HEK293T (cell line): ENCODE data around the gene LRRN3.

Experiments used
- CTCF ChIA-PET: fragments of 350-600 bp; formaldehyde crosslinking; extraction: SDS; loops from one replicate; lab custom pipeline; 2021; ENCODE audit warnings: antibody characterized with exemption, inconsistent platforms; lab: Yijun Ruan, JAX
- POLR2A ChIA-PET: fragments of 350-600 bp; formaldehyde crosslinking; extraction: SDS; loops from one replicate; lab custom pipeline; 2020; ENCODE audit warnings: antibody characterized with exemption, inconsistent platforms; lab: Yijun Ruan, JAX
- DNase-seq: peaks from one replicate; pipeline ENCODE4 v3.0.0; 2012; ENCODE audit warnings: mixed read lengths; ENCODE audit errors: extremely low spot score
- ARNT ChIP-seq: fragments of 450-650 bp; IDR thresholded peaks from 2 replicates; pipeline ENCODE4 v1.6.1; 2017; ENCODE audit warnings: mild to moderate bottlenecking
- BHLHE40 ChIP-seq: fragments of 450-650 bp; IDR thresholded peaks from 2 replicates; pipeline ENCODE4 v1.6.1; 2016; ENCODE audit warnings: mild to moderate bottlenecking, moderate library complexity, borderline replicate concordance
- CTBP1 ChIP-seq: fragments of 450-650 bp; IDR thresholded peaks from 2 replicates; pipeline ENCODE4 v1.6.1; 2016; ENCODE audit warnings: borderline replicate concordance
- ELF4 ChIP-seq: fragments of 450-650 bp; IDR thresholded peaks from 2 replicates; pipeline ENCODE4 v1.6.1; 2017; ENCODE audit warnings: antibody characterized with exemption
- FOXA1 ChIP-seq: fragments of 450-650 bp; IDR thresholded peaks from 2 replicates; pipeline ENCODE4 v1.6.1; 2016; ENCODE audit warnings: mild to moderate bottlenecking
- FOXK2 ChIP-seq: fragments of 450-650 bp; IDR thresholded peaks from 2 replicates; pipeline ENCODE4 v1.6.1; 2016; ENCODE audit warnings: mild to moderate bottlenecking
- FOXM1 ChIP-seq: fragments of 450-650 bp; IDR thresholded peaks from 2 replicates; pipeline ENCODE4 v1.6.1; 2017; ENCODE audit warnings: mild to moderate bottlenecking, borderline replicate concordance
- HDGF ChIP-seq: fragments of 450-650 bp; IDR thresholded peaks from 2 replicates; pipeline ENCODE4 v1.6.1; 2017; ENCODE audit warnings: antibody characterized with exemption, borderline replicate concordance
- L3MBTL2 ChIP-seq: fragments of 450-650 bp; conservative IDR thresholded peaks from 2 replicates; pipeline ENCODE4 v1.6.1; 2016; ENCODE audit warnings: mild to moderate bottlenecking
- LEF1 ChIP-seq: fragments of 450-650 bp; IDR thresholded peaks from 2 replicates; pipeline ENCODE4 v1.6.1; 2017; ENCODE audit warnings: mild to moderate bottlenecking, borderline replicate concordance
- NFRKB ChIP-seq: fragments of 450-650 bp; IDR thresholded peaks from 2 replicates; pipeline ENCODE4 v1.6.1; 2016; ENCODE audit warnings: mild to moderate bottlenecking, moderate library complexity
- PKNOX1 ChIP-seq: fragments of 450-650 bp; IDR thresholded peaks from 2 replicates; pipeline ENCODE4 v1.6.1; 2016
- SP1 ChIP-seq: fragments of 450-650 bp; IDR thresholded peaks from 2 replicates; pipeline ENCODE4 v1.6.1; 2017
- SUZ12 ChIP-seq: fragments of 450-650 bp; IDR thresholded peaks from 2 replicates; pipeline ENCODE4 v1.6.1; 2016; ENCODE audit warnings: mild to moderate bottlenecking
- TARDBP ChIP-seq: fragments of 450-650 bp; IDR thresholded peaks from 2 replicates; pipeline ENCODE4 v1.6.1; 2016
- ZNF384 ChIP-seq: fragments of 450-650 bp; IDR thresholded peaks from 2 replicates; pipeline ENCODE4 v1.6.1; 2016

The LRRN3 gene

GRCh38 chr7:111140091-111140865 lies 49.4 kb downstream of the LRRN3 start:
- DNase-seq = no peak
- ChIA-PET CTCF (interaction anchor here (0.6 kb wide), 1 partner anchor 9 kb away, joined by 3 read pairs; no protein-coding TSS in a partner anchor), POLR2A (no interaction called here)
- TF ChIP-seq BHLHE40 = no peak
- TF ChIP-seq SP1 = no peak
- TF ChIP-seq PKNOX1 = no peak
- no peak for TF ChIP-seq NFRKB
- TF ChIP-seq ARNT = no peak
- TF ChIP-seq HDGF = no peak
- TF ChIP-seq FOXA1 = no peak

GRCh38 chr7:111145472-111145871 lies 54.5 kb downstream of the LRRN3 start:
- POLR2A ChIA-PET = no interaction called here
- TF ChIP-seq HDGF (no peak), BHLHE40 (no peak), FOXA1 (no peak), ARNT (no peak), FOXK2 (no peak), ELF4 (no peak), FOXM1 (no peak), ZNF384 (no peak), SP1 (no peak), NFRKB (no peak)
- no peak for DNase-seq
- CTCF ChIA-PET = no interaction called here

GRCh38 chr7:111146136-111146535 lies 55.2 kb downstream of the LRRN3 start:
- no peak for DNase-seq
- ChIA-PET CTCF (no interaction called here), POLR2A (no interaction called here)
- TF ChIP-seq FOXK2 (no peak), SUZ12 (no peak), PKNOX1 (no peak), ZNF384 (no peak), ELF4 (no peak), HDGF (no peak), NFRKB (no peak), BHLHE40 (no peak), FOXA1 (no peak), SP1 (no peak), CTBP1 (no peak), LEF1 (no peak), TARDBP (no peak)

- TF ChIP-seq L3MBTL2 (no peak), FOXK2 (no peak), FOXA1 (no peak), TARDBP (no peak)
- no peak for DNase-seq
- POLR2A ChIA-PET = no interaction called here
- CTCF ChIA-PET = no interaction called here
Observed at GRCh38 chr7:111147708-111148533, 57.0 kb downstream of the LRRN3 start.

- no peak for DNase-seq
- CTCF ChIA-PET = no interaction called here
- no peak for TF ChIP-seq TARDBP
- no peak for TF ChIP-seq FOXM1
- TF ChIP-seq PKNOX1 = no peak
- TF ChIP-seq NFRKB = no peak
- no peak for TF ChIP-seq L3MBTL2
- no peak for TF ChIP-seq FOXA1
- no peak for TF ChIP-seq SUZ12
- no peak for TF ChIP-seq SP1
- TF ChIP-seq BHLHE40 = no peak
- TF ChIP-seq CTBP1 = no peak
- no peak for TF ChIP-seq HDGF
- no peak for TF ChIP-seq LEF1
- TF ChIP-seq ELF4 = no peak
- POLR2A ChIA-PET = no interaction called here
Observed at GRCh38 chr7:111150709-111151108, 59.8 kb downstream of the LRRN3 start.

- TF ChIP-seq L3MBTL2 = no peak
- no peak for TF ChIP-seq TARDBP
- no peak for TF ChIP-seq HDGF
- no peak for TF ChIP-seq PKNOX1
- no peak for TF ChIP-seq ZNF384
- no peak for TF ChIP-seq ELF4
- no peak for TF ChIP-seq NFRKB
- TF ChIP-seq ARNT = no peak
- TF ChIP-seq SP1 = no peak
- no peak for TF ChIP-seq FOXA1
- TF ChIP-seq FOXK2 = no peak
- TF ChIP-seq BHLHE40 = no peak
- no peak for TF ChIP-seq LEF1
- ChIA-PET CTCF (interaction anchor here (0.7 kb wide), 1 partner anchor 36 kb away, joined by 3 read pairs; no protein-coding TSS in a partner anchor), POLR2A (no interaction called here)
- DNase-seq = no peak
Observed at GRCh38 chr7:111159426-111159825, 68.5 kb downstream of the LRRN3 start.
